ENCODE data around the gene KCND1.
"Not testable (repeated sequence)": the region's sequence is repeated elsewhere in the genome, so short reads cannot be mapped to it uniquely, and the experiment has no call there.

KCND1 gene

DNA sequence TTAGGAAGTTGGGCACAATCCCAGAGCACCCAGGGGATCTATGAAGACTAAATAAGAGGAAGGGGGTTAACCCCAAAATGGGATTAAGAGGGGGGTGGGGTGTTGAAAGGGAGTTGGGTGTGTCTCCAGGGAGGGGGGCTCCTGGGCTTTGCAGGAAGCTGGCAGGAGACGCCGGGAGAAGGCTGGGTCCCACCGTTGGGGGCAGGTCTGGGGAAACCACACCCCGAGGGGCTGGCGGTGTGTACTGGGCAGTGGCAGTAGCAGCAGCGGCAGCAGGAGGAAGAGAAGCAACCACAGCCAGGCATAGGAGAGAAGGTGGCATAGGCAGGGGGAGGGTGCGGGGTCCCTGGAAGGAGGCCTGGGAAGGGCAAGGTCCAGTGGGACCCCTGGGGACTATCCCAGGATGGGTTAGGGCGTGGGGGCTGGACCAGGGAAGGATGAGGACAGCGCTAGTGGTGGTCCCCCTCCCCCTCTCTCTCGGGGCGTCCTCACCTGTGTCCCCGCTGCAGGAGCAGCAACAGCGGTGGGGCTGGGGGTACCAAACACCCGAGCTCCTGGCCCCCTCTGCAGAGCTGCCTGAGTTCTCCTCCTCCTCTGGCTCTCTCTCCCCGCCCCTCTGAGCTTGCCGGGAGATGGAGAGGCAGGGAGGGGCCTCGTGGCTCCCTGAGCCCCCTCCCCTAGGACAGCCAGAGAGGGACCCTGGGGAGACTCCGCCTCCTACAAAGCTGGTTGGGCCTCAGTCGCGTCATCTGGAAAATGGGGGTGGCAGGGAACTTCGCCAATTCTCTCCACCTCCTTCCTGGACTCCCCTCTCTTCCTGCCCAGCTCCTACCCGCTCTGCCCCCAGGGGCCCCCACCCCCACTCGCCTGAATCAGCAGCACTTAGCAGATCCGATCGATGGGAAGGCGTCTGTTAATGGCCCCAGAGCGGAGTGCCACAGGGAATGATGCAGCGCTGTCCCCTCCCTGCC is at the start of gene KCND1:
KCND1 (minus strand) TSS at position 596 of the 971 bp plus-strand sequence. CDS start 1,573 bp downstream, outside the sequence.
- FAIRE-seq = no peak

DNA sequence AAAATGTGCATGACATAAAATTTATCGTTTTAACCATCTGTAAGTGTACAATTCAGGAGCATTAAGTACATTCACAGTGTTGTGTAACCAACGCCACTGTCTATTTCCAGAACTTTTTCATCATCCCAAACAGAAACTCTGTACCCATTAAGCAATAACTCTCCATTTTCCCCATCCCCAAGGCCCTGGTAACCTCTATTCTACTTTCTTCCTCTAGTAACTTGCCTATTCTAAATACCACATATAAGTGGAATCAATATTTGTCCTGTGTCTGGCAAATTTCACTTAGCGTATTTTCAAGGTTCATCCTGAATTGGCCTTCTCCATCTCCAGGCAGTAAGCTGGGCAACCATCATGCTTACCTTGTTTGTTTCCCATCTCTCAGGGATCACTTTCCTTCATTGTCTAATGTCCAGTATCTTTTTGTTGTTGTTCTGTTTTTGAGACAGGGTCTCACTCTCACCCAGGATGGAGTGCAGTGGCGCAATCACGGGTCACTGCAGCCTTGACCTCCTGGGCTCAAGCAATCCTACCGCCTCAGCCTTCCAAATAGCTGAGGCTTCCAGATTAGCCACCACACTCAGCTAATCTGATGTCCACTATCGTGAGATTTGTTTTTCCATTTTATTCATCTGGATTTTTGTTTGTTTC is 48.1 kb upstream of the KCND1 start:
- no peak for FAIRE-seq

DNA sequence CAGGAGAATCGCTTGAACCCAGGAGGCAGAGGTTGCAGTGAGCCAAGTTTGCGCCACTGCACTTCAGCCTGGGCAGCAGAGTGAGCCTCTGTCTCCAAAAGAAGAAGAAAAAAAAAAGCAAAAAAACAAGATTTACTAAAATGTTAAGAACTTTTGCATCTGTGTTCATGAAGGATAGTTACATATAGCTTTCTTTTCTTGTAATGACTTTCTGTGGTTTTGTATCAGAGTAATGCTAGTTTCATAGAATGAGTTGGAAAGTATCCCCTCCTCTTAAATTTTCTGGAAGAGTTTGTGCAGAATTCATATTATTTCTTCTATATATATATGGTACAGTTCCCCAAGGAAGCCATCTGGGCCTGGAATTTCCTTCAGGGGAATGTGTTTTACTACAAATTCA is 47.4 kb upstream of the KCND1 start:
- FAIRE-seq = no peak

DNA sequence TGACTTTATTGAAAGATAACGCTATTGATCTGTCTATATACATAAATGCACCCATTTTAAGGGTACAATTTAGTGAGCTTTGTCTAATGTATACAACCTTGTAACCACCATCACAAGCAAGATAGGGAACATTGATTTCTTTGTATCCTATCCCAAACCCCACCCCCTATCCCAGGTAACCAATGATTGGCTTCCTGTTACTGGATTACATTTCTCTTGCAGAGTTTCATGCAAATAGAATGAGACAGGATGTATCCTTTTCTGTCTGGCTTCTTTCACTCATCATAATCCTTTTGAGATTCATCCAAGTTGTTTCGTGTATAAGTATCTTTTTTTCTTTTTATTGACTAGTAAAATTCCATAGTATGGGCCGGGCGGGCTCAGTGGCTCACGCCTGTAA is 32.1 kb upstream of the KCND1 start:
- no peak for FAIRE-seq

DNA sequence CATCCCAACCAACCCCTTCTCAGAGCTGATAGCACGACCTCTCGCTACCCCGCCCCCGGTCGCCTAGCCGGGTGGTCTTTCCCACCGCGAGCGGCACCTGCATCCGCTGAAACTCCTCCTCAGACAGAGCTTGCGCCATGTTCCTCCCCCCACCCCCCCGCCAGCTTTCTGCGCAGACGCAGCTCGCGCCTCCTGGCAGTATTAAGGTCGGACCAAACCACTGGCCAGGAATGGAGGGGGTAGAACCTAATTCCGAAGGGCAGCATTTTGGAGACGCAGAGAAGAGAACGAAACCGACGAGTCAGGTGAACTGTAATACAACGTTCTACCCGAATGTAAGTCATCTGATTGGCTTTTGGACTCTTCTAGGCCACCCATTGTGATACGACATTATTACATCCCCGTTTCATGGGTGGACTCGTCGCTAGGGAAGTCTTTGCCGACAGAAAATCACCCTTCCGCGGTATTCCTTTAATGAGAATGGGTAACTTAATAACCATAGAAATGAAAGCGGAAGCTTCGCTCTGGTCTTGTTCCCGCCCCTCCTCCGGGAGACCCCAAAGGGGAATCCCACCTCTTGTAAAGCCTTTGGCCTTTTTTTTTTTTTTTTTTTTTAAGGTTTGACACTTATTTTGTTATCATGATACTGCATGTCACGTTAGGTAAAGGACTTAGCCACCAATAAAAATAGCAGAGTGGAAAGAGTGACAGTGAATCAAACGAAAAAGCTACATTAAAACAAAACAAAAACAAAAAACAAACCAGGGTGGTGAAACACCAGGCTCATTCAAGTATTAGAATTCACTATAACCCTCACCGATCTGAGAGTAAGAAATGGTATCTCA is 30.7 kb upstream of the KCND1 start, which contains the start of gene GRIPAP1:
GRIPAP1 (minus strand) TSS at position 174 of the 845 bp plus-strand sequence; CDS start at position 139, 35 bp downstream.
- FAIRE-seq = peak; percentile 79

DNA sequence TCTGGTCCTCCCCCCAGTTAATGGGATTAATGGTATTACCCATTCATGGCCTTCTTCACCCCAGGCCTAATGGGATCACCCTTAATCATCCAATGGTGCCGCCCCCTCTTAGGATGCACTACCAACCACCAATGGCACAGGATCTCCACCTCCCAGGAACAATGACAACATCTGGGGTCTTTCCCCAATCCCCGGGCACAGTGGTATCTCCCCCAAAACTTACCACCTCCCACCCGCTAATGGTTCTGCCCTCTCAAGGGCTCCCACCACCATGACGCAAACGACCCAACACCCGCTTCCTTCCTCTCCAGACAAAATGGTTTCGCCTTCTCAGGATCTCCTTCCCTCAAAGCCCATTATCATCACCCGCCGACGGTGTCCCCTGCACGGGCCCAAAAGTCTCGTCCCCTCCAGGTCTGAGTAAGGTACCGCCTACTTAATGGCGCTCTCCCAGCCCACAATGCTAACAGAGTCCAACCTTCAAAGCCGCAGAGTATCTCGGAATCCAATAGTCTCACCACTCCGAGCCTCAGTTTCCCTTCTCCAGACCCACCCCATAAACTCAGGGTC is 30.0 kb upstream of the KCND1 start:
- no peak for FAIRE-seq

DNA sequence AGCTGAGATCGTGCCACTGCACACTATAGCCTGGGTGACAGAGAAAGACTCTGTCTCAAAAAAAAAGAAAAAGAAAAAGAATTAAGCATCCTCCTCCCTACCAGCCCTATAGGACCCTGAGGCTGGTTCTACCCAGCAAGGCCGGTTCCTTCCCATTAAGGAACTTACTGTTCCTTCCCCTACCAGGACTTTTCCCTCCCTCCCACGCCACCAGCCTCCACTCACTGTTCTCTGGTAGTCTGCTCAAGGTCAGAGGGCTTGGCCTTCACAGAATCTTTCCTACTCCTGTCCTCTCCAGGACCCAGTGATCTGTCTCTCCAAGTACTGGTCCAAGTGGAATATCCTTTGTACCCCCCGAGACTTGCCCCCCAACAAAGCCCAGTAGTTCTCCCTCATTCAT is 29.0 kb upstream of the KCND1 start:
- no peak for FAIRE-seq

DNA sequence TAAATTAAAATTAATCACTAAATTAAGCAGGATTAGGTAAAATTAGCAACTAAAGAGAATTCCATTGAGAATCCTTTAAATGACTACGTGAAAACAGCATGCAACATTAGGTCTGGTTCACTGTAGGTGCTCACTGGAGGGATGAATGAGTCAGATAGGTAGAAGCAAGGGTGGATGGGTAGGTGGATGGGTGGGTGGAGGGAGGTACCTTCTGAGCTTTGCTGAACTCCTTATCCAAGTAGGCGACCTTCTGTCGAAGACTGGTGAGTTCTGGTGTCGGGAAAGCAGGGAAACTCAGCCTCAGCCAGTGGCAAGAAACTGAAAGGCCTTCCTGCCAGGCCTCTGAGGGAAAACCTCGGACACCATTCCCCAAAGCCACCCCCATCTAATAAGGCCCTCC is 27.4 kb upstream of the KCND1 start:
- FAIRE-seq = no peak

DNA sequence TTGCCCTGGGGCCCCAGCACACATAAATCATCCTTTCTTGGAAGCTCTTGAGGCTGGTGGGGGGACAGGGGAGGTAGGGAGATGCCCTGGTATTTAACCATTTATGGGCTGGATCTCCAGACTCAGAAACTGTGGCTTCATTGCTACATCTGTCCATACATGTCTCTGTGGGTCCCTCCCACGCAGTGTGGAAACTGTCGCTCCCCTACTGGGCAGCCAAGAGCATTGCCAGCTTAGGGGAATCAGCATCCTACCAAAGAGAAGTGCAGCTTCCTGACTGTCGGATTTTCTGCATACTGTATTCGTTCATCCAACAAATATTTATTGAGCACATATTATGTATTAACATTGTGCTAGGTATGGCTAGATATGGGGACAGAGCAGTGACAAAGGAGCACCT is 26.7 kb upstream of the KCND1 start:
- FAIRE-seq = no peak

DNA sequence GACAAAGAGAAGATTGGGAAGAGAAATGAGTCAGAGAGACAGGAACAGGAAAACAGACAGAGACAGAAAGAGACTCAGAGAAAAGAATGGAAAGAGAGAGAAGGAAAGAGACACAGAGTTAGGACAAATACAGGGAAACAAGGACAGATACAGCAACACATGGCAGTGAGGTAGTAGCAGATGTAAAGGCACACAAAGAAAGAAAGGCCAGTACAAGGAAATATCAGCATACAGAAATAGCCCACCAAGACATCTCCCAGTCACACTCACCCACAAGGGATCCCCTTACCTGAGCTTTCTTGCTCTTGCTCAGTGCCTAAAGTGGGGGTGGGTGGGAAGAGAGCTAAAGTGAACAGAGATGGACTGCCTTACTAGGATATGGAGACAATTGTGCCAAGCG is 26.2 kb upstream of the KCND1 start:
- no peak for FAIRE-seq

DNA sequence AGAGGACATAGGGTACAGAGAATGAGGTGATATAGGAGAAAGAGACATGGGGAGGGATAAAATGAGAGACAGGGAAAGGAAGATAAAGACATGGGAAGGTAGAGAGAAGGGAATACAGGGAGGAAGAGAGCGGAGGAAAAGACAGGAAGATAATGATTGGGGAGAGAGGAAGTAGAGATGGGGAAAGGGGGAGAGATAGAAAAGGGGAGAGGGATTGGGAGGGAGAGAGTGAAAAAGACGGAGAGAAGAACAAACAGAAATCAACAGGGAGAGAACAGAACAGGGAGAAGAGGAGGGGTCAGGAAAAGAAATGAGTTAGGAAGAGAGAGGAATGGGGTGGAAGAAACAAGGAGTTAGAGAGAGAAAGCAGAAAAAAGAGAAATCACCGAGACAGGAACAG is 25.8 kb upstream of the KCND1 start:
- FAIRE-seq = no peak

DNA sequence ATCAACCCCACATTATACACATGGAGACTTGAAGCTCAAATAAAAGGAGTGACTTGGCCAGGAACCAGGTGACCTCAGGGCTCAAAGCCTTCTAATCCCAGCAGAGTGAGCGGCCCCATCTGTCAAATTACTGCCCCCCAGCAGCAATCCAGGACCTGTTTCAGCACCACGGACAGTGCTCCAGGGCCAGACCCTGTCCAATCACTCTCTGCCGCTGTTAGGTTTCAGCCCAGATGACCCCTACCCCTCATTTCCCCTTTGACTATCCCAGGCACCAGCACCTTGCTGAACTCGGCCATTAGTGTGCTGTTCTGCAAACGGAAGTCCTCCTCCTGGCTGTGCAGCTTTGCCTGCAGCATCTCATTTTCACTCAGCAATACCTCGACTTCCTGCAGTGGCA is 25.3 kb upstream of the KCND1 start:
- FAIRE-seq = no peak

DNA sequence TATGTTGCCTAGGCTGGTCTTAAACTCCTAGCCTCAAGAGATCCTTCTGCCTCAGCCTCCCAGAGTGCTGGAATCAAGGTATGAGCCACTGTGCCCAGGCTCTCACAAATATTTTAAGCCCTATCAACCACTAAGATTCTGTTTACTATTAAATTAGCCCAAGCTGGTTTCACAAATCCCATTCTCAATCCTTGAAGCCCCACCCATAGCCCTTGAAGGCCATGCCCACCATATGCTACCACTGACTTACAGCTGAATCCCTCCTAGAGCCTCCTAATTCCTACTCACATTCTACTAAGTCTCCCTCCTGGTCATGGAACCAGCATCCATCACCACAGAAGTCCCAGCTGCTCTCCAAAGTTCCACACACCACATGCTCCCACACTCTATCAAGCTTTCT is 20.7 kb upstream of the KCND1 start:
- no peak for FAIRE-seq

DNA sequence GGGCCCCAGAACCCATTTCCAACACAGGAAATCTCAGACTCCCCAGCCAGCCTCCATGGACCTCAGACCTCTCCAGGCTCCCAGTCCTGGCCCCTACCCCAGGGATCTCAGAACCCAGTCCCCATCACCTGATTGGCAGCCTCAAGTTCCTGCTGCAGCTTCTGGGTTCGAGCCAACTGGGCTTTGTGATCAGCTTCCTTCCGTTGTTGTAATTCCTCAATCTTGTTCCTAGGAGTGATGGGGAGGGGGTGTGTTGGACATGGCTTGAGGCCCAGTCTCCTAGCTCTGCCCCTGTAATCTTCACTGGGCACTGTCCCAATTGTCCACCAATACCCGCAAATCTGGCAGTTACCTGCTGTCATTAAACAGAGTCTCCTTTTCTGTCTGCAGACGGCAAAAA is 17.8 kb upstream of the KCND1 start:
- no peak for FAIRE-seq

DNA sequence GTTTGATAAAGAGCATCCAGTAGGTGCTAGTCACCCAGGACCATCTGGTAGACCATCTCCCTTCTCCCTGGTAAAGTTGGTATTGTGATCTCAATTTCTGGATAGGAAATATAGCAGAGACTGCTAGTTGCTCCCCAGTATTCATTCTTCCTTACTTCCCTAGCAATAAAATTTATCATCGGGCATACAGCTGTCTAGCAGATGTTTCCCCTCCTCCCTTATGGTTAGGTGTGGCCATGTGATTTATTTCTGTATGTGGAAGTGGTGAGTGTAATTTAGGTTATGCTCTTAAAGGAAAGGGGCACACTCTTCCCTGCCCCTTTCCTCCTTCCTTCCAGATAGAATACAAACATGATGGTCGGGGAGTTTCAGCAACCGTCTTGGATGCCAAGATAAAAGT is 12.3 kb upstream of the KCND1 start:
- FAIRE-seq = no peak

DNA sequence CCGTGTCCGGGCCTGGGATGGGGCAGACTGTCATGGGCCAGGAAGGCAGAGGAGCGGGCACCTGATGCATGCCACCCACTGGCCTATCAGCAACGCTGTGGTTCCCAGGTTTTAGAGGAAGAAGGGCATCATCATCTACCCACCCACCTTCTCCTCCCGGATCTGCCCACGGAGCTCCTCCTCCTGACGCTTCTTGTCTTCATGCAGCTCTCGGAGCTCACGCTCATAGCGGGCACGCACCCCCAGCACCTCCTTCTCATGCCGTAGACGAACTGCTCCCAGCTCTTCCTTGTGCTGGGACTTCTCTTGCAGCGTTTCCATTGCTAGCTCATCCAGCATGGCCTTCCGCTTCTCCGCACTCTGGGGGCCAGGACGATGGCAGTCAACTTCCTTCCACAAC is 11.4 kb upstream of the KCND1 start:
- no peak for FAIRE-seq

DNA sequence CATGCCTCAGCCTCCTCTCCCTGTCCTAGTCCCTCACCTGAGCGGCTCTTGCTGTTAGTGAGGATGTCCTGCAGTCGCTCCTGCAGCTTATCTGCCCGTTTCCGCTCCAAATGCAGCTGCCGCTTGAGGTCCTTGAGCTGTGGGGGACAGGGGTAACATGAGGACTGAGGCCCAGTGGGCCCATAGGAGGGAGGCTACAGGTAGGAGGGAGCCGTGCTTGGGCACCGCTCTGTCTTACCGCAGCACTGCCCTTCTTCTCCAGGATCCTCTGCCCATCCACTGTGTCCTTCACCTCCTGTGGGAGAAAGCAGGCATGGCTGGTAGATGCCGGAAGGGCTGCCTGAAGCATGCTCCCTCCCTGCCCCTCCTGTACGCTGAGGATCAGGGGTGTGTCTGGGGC is 9.5 kb upstream of the KCND1 start:
- FAIRE-seq = no peak

DNA sequence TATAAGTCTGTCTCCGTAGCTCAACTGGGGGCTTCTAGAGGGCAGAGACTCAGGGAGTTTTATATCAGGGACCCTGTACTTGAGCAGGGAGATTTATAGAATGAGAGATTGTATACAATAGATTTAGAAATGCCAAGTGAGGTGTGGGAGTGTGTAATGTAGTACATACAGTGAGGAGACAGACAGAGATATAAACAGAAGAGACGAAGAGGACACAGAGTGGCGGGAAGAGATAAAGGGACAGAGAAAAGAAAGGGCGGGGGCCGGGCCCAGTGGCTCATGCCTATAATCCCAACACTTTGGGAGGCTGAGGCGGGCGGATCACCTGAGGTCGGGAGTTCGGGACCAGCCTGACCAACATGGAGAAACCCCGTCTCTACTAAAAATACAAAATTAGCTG is 8.7 kb upstream of the KCND1 start:
- not testable (repeated sequence) for FAIRE-seq

DNA sequence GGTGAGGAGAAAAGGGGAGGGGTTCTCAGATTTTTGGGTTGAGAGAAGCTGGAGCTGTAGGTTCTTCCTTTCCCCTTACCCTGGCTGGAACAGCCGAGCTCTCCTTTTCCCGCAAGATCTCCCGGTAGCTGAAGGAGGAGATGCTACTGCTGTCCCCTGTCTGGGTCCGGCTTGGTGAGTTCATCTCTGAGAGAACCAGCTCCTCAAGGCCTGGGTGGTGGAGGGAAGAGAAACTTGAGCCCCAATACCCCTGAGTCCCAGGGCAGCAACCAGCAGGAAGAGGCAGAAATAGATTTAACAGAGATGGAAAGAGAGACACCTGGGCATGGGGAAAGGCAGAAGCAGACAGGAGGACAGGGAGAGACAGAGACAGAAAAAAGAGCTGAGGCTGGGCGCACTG is 6.6 kb upstream of the KCND1 start:
- no peak for FAIRE-seq

DNA sequence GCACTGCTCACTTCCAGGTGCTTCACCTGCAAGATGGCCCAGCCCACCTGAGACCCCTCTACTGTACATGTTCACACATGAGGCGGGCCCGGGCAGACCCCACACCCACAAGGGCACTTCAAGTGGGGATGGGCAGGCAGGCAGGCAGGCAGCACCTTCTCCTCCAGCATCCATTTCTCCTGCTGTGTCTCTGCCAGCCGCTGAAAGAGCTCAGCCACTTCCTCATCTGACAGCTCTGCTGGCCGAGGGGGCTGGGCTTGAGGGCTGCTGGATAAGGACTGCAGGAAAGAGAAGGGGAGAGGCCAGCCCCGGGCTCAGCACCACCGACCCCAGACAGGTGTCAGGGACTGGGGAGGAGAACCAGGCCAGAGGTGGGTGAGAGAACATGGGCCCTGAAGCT is 4.4 kb upstream of the KCND1 start:
- no peak for FAIRE-seq

DNA sequence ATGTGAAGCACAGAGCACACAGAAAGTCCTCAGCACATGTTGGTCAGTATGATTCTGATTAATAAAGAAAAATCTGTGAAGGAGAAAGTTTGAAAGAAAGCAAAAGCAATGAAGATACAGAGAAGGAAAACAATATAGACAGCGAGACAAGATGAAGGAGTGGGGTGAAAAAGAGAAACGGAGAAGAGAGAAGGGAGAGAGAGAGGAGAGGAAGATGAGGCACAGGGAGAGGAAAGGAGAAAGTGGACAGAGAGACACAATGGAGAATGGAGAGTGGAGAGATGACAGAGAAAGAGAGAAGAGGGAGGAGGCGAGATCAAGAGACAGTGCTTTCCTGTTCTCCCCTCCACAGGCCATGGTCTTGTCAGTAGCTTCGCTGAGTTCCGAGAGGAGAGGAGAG is 3.9 kb upstream of the KCND1 start:
- FAIRE-seq = no peak

DNA sequence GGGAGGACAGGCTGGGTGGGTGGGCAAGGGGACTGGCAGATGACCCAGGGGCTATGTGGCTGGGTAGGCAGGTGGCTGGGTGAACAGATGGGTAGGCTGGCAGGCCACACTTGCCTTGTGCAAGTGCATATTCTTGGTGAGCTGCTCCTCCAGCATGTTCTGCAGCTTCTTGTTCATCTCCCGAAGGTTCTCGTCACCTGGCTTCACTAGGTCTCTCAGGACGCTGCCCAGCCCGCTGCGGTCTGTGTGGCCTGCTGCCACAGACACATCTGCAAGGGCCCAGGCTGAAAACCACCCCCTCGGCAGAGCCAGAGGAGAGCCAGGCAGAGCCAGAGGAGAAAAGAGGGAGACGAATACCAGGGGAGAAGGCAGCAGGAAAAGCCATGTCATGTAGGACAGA is 3.4 kb upstream of the KCND1 start:
- no peak for FAIRE-seq

DNA sequence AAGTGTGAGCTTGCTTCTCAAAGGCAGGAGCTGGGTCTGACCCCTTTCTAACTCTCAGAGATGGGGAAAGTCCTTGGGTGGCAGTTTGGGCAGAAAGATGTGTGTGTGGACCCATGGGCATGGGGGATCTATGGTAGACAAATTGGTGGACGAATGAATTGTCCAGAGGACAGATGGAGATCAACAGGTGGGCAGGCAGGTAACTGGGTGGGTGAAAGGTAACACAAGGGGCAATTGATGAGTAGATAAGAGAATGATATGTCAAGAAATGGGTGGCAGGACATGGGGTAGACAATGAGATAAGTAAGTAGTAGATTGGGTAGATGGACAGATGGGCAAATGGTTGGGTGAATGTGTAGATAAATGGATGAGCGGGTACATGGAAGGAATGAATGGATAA is 2.9 kb upstream of the KCND1 start:
- FAIRE-seq = no peak

Measured in endometrium (tissue), 2 donors.